Measurements from ENCODE around the gene WFDC12.

WFDC12 gene

GRCh38 chr20:45091366-45091765, 32.9 kb downstream of the WFDC12 start:
- TF ChIP-seq TAF1 (IDR thresholded peaks at IDR 0.05; ENCODE audit: borderline replicate concordance, insufficient read depth, low read length) = no peak
- TF ChIP-seq SIN3A (IDR thresholded peaks at IDR 0.05; ENCODE audit: borderline replicate concordance, insufficient read depth, low read length) = no peak
- no peak for TF ChIP-seq POLR2AphosphoS5 (IDR thresholded peaks at IDR 0.05; ENCODE audit: low read depth, low read length)
- TF ChIP-seq FOXP2 (optimal IDR thresholded peaks at IDR 0.05; ENCODE audit: borderline replicate concordance, extremely low read depth, extremely low read length, insufficient read depth) = no peak
- TF ChIP-seq, protein P1, sequence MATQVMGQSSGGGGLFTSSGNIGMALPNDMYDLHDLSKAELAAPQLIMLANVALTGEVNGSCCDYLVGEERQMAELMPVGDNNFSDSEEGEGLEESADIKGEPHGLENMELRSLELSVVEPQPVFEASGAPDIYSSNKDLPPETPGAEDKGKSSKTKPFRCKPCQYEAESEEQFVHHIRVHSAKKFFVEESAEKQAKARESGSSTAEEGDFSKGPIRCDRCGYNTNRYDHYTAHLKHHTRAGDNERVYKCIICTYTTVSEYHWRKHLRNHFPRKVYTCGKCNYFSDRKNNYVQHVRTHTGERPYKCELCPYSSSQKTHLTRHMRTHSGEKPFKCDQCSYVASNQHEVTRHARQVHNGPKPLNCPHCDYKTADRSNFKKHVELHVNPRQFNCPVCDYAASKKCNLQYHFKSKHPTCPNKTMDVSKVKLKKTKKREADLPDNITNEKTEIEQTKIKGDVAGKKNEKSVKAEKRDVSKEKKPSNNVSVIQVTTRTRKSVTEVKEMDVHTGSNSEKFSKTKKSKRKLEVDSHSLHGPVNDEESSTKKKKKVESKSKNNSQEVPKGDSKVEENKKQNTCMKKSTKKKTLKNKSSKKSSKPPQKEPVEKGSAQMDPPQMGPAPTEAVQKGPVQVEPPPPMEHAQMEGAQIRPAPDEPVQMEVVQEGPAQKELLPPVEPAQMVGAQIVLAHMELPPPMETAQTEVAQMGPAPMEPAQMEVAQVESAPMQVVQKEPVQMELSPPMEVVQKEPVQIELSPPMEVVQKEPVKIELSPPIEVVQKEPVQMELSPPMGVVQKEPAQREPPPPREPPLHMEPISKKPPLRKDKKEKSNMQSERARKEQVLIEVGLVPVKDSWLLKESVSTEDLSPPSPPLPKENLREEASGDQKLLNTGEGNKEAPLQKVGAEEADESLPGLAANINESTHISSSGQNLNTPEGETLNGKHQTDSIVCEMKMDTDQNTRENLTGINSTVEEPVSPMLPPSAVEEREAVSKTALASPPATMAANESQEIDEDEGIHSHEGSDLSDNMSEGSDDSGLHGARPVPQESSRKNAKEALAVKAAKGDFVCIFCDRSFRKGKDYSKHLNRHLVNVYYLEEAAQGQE (IDR thresholded peaks at IDR 0.05; ENCODE audit: insufficient read depth in 1 of 2, low read depth in 2 of 2, low read length in 2 of 2) = no peak

GRCh38 chr20:45090481-45090880, 33.8 kb downstream of the WFDC12 start:
- TF ChIP-seq SIN3A (IDR thresholded peaks at IDR 0.05; ENCODE audit: borderline replicate concordance, insufficient read depth, low read length) (no peak), POLR2AphosphoS5 (IDR thresholded peaks at IDR 0.05; ENCODE audit: low read depth, low read length) (no peak), FOXP2 (optimal IDR thresholded peaks at IDR 0.05; ENCODE audit: borderline replicate concordance, extremely low read depth, extremely low read length, insufficient read depth) (no peak), TAF1 (IDR thresholded peaks at IDR 0.05; ENCODE audit: borderline replicate concordance, insufficient read depth, low read length) (no peak)
- TF ChIP-seq, protein P1 (IDR thresholded peaks at IDR 0.05; ENCODE audit: insufficient read depth in 1 of 2, low read depth in 2 of 2, low read length in 2 of 2) = no peak

DNA sequence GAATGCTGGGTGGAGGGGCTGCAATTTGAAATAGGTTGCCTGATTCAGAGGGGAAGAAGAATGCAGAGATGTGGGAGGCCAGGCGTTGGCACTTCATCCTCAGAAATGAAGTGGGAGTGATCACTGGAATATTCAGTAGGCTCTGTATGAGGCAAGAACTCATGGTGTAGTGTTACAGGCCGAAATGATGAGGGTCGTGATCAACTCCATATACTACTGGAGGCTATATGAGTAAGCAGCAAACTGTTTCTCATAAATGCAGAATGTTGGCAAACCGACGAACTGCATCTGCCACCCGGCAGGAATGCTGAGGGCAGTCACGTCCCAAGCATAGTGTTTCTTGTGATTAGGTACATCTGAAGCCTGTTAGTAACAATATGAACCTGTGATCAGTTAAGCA, 36.0 kb downstream of the WFDC12 start:
- TF ChIP-seq TAF1 (IDR thresholded peaks at IDR 0.05; ENCODE audit: borderline replicate concordance, insufficient read depth, low read length) (no peak), SIN3A (IDR thresholded peaks at IDR 0.05; ENCODE audit: borderline replicate concordance, insufficient read depth, low read length) (no peak), FOXP2 (optimal IDR thresholded peaks at IDR 0.05; ENCODE audit: borderline replicate concordance, extremely low read depth, extremely low read length, insufficient read depth) (no peak), POLR2AphosphoS5 (IDR thresholded peaks at IDR 0.05; ENCODE audit: low read depth, low read length) (no peak)
- TF ChIP-seq, protein P1 (IDR thresholded peaks at IDR 0.05; ENCODE audit: insufficient read depth in 1 of 2, low read depth in 2 of 2, low read length in 2 of 2) = no peak

DNA sequence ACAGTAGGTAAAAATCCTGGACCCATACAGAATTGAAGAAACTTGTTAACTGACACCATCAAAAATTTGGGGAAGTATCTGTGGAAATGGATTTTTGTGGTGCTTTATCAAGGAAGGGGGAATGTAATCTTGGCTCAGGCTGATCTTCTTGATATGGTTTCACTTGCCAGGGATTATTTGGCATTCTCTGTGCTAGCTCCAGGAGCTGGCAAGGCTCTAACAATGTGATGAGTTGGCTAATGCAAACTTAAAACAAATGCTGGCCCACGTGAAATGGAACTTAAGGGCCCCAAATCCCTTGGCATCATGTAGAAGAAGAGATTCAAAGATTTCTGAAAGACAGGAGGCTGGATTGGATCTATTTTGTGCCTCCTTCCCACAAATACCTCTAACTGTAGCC, 36.5 kb downstream of the WFDC12 start:
- no peak for TF ChIP-seq SIN3A (IDR thresholded peaks at IDR 0.05; ENCODE audit: borderline replicate concordance, insufficient read depth, low read length)
- TF ChIP-seq TAF1 (IDR thresholded peaks at IDR 0.05; ENCODE audit: borderline replicate concordance, insufficient read depth, low read length) = no peak
- no peak for TF ChIP-seq FOXP2 (optimal IDR thresholded peaks at IDR 0.05; ENCODE audit: borderline replicate concordance, extremely low read depth, extremely low read length, insufficient read depth)
- TF ChIP-seq, protein P1 (IDR thresholded peaks at IDR 0.05; ENCODE audit: insufficient read depth in 1 of 2, low read depth in 2 of 2, low read length in 2 of 2) = no peak
- no peak for TF ChIP-seq POLR2AphosphoS5 (IDR thresholded peaks at IDR 0.05; ENCODE audit: low read depth, low read length)
